ENCODE measurements around the gene DOCK9. TPM values are rescaled to one million over a fixed set of nuclear protein-coding genes. Genes with fewer than 3 reads are reported as not detected.

DOCK9 gene
- total RNA-seq, 1 experiment from 2014 or later: 36.6 TPM

DNA sequence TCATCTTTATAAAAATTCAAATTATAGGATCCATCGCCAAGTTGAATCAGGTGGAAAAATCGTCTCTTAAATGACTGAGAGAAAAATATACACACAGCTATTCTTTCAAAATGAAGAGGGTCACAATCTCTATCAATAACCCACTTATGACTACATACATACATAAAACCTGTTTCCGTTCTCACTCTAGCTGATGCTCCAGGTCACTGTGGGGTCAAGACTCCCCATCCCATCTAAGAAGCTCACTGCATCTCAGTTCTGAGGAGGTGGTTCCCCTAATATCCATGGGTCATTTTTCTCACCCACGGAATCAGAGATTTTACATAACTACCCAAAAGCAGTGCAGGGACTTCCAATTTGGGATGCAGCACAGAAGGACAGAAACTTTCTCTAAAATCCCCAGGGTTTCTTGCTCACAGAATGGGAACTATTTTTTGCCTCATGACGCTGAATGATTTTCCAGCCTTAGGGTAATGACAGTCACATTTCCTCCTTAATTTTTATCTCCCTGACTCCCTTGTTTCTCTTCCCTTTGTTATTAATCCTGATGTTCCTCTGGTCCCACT, 56.8 kb downstream of the DOCK9 start:
- no peak overlapping the region for H3K27ac Mint-ChIP-seq
- H3K4me3 Mint-ChIP-seq: no peak overlapping the region
- DNase-seq (ENCODE audit: low spot score) (no peak), ATAC-seq (no peak)
- no peaks in the 10 kb centered on the region for H3K36me3 Mint-ChIP-seq
- H3K9me3 Mint-ChIP-seq: no peaks in the 10 kb centered on the region
- no peak for TF ChIP-seq ATF1 (CRISPR knock-in tag; IDR thresholded peaks at IDR 0.05)
- TF ChIP-seq, protein P1, sequence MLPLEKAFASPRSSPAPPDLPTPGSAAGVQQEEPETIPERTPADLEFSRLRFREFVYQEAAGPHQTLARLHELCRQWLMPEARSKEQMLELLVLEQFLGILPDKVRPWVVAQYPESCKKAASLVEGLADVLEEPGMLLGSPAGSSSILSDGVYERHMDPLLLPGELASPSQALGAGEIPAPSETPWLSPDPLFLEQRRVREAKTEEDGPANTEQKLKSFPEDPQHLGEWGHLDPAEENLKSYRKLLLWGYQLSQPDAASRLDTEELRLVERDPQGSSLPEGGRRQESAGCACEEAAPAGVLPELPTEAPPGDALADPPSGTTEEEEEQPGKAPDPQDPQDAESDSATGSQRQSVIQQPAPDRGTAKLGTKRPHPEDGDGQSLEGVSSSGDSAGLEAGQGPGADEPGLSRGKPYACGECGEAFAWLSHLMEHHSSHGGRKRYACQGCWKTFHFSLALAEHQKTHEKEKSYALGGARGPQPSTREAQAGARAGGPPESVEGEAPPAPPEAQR (CRISPR knock-in tag; IDR thresholded peaks at IDR 0.05): no peak
- TF ChIP-seq NR1H2 (CRISPR knock-in tag; IDR thresholded peaks at IDR 0.05): no peak
- TF ChIP-seq, protein P2, sequence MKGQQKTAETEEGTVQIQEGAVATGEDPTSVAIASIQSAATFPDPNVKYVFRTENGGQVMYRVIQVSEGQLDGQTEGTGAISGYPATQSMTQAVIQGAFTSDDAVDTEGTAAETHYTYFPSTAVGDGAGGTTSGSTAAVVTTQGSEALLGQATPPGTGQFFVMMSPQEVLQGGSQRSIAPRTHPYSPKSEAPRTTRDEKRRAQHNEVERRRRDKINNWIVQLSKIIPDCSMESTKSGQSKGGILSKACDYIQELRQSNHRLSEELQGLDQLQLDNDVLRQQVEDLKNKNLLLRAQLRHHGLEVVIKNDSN (CRISPR knock-in tag; IDR thresholded peaks at IDR 0.05): no peak
- TF ChIP-seq, protein P3, sequence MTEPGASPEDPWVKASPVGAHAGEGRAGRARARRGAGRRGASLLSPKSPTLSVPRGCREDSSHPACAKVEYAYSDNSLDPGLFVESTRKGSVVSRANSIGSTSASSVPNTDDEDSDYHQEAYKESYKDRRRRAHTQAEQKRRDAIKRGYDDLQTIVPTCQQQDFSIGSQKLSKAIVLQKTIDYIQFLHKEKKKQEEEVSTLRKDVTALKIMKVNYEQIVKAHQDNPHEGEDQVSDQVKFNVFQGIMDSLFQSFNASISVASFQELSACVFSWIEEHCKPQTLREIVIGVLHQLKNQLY (CRISPR knock-in tag; IDR thresholded peaks at IDR 0.05): no peak
- TF ChIP-seq, protein P4, sequence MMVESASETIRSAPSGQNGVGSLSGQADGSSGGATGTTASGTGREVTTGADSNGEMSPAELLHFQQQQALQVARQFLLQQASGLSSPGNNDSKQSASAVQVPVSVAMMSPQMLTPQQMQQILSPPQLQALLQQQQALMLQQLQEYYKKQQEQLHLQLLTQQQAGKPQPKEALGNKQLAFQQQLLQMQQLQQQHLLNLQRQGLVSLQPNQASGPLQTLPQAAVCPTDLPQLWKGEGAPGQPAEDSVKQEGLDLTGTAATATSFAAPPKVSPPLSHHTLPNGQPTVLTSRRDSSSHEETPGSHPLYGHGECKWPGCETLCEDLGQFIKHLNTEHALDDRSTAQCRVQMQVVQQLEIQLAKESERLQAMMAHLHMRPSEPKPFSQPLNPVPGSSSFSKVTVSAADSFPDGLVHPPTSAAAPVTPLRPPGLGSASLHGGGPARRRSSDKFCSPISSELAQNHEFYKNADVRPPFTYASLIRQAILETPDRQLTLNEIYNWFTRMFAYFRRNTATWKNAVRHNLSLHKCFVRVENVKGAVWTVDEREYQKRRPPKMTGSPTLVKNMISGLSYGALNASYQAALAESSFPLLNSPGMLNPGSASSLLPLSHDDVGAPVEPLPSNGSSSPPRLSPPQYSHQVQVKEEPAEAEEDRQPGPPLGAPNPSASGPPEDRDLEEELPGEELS (CRISPR knock-in tag; IDR thresholded peaks at IDR 0.05): no peak
- TF ChIP-seq ETV6 (CRISPR knock-in tag; IDR thresholded peaks at IDR 0.05): no peak
- no peak for TF ChIP-seq PRRX2 (CRISPR knock-in tag; IDR thresholded peaks at IDR 0.05)
- TF ChIP-seq RELA (CRISPR knock-in tag; IDR thresholded peaks at IDR 0.05; ENCODE audit: borderline replicate concordance): no peak
- TF ChIP-seq NFYB (CRISPR knock-in tag; conservative IDR thresholded peaks at IDR 0.05; ENCODE audit: low read depth): no peak
- peaks cover 23% of the 10 kb centered on the region for H3K4me1 Mint-ChIP-seq
- no peaks in the 10 kb centered on the region for H3K27me3 Mint-ChIP-seq (ENCODE audit: low read depth)
- POLR2A ChIA-PET: no interaction called here
- CTCF ChIA-PET: no interaction called here

DNA sequence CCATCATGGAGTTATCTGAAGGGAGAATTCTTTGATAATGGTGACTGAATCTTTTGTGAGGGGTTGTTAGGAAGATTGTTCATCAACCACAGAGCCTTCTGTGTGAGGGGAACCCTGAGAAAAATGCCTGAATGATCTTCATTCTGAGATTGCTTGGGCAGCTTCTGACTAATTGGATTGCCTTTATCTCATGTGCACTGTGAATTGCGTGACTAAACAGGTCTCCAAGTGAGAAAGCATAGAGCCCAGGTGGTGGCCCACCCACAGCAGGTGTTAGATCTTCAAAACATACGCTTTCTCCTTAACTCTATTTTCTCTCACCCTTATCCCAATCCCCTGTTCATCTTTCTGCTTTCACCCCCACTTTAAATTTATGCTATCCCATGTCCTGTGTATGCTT, 58.3 kb downstream of the DOCK9 start:
- no peak for DNase-seq (ENCODE audit: low spot score)
- Mint-ChIP-seq H3K4me1 (peaks cover 14% of the 10 kb centered on the region), H3K27ac (no peak overlapping the region), H3K4me3 (no peak overlapping the region), H3K27me3 (ENCODE audit: low read depth) (no peaks in the 10 kb centered on the region), H3K36me3 (no peaks in the 10 kb centered on the region), H3K9me3 (no peaks in the 10 kb centered on the region)
- TF ChIP-seq CBFB (CRISPR knock-in tag; IDR thresholded peaks at IDR 0.05; ENCODE audit: low read depth) (no peak), ESRRA (CRISPR knock-in tag; IDR thresholded peaks at IDR 0.05; ENCODE audit: borderline replicate concordance) (no peak)
- TF ChIP-seq, protein P5, sequence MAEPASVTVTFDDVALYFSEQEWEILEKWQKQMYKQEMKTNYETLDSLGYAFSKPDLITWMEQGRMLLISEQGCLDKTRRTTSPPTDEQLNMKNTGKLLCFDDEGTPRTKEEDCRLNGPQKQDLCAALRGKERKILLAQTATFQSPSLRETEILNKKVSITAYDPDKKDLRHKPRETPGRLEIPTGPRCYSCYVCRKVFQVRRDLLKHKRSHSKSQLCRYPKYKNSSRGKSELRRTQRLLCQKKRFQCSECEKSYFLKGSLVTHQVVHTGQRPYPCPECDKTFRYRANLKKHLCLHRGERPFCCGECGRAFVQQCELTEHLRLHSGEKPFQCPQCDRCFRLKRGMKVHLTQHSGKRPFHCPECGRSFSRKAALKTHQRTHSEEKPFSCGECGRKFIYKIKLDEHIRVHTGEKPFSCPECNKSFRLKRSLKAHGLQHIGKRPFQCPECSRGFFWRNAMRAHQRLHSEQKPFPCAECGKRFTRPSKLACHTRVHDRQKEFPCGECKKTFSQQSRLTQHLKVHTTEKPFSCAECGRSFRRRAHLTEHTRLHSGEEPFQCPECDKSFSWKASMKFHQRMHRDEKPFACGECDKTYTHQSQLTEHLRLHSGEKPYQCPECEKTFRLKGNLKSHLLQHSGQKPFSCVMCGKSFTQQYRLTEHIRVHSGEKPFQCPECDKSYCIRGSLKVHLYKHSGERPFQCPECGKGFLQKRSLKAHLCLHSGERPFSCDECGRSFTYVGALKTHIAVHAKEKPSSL (CRISPR knock-in tag; conservative IDR thresholded peaks at IDR 0.05): no peak
- TF ChIP-seq, protein P6, sequence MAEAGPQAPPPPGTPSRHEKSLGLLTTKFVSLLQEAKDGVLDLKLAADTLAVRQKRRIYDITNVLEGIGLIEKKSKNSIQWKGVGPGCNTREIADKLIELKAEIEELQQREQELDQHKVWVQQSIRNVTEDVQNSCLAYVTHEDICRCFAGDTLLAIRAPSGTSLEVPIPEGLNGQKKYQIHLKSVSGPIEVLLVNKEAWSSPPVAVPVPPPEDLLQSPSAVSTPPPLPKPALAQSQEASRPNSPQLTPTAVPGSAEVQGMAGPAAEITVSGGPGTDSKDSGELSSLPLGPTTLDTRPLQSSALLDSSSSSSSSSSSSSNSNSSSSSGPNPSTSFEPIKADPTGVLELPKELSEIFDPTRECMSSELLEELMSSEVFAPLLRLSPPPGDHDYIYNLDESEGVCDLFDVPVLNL (CRISPR knock-in tag; IDR thresholded peaks at IDR 0.05; ENCODE audit: borderline replicate concordance, low read depth): no peak
- CTCF ChIA-PET: interaction anchor here (1.0 kb wide), 1 partner anchor 10 kb away, joined by 4 read pairs; no protein-coding TSS in a partner anchor
- POLR2A ChIA-PET: no interaction called here
- ATAC-seq: no peak

Data from WTC11 (cell line).